Anterior cingulate cortex (tissue), 58 donors: Measurements from ENCODE around the gene DNAJC21.
A peak's percentile ranks its signal among the peaks of the same experiment; 100 is the strongest.

ENCODE experiments used
- DNase-seq, 58 donors: peaks; one replicate each; lab custom pipeline; 2025; lab: John Stamatoyannopoulos, UW

The DNAJC21 gene

DNA sequence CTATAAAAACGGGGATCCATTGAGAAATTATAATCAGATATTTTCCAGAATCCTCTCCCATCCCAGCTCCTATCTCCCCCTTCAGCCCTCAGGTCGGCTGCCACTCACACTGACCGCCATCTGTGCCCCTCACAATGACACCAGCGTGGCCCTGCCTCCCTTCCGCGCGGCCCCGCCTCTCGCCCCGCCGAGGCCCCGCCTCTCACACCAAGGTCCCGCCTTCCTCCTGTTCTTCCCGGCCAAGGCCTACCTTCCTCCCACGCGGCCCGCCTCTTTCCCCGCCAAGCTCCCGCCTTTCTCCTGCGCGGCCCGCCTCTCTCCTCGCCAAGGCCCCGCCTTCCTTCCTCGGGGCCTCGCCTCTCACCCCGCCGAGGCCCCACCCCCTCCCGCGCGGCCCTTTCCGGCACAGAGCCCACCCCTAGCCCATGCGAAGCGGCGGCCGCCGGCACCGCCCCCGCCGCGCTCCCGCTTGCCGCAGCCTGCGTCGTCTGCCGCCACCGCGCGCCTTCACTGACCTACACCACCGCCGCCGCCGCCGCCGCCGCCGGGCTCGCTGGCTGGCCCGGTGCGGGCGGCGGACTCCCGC, at the start of gene DNAJC21:
Gene DNAJC21 (plus strand): TSS at position 426 of the 586 bp plus-strand sequence. CDS start 261 bp downstream, outside the sequence.
- DNase-seq: peak; percentile 60 to 99 (median 97)

DNA sequence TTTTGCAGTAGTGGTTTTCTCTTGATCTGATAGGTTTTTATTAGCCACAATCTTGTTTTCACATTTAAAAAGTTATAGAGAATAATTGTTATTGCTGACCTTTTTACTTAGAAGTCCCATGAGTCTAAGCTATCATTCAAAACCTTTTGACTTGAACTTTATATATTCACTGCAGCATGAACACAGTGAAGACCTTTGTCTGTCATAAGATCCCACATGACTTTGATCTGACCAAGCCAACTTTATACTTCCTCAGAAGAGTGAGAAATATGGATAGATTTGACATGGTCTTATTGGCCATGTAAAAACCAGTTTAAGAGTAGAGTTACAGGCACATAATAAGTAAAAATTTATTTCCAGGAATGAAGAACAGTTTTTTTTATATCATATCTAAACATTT, 48.1 kb upstream of the DNAJC21 start:
- no peak for DNase-seq

DNA sequence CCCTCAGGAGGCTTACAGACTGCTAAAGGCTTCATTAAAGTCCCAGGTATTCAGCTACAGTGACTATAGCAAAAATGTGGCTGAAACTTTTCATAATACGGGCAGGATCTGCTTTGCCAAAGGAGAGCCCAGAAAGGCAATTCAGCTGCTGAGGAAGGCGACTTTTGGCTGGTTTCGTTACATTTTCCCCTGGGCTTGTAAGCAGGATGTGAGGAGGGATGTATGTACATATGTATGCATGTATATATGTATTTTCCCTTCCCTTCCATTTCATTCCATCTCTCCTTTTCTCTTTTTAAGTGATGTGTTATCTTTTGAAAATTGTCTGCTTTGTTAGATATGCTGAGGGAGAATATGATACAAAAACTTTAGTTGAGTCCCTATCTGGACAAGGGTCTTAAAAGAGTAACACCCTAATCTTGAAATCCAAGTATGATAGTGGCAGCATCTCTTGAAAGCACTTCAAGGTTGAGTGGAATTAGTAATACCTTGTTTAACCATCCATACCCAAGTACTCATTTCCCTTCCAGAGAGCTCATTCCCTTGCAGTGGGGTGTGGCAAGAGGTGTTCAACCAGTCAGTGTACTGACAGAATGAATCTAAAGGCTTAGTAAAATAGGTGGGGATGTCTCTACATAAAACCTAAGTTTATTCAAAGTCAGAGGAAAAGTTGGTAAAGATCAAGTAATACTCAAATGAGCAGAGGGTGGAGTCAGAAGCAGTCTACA, 42.8 kb upstream of the DNAJC21 start:
- no peak for DNase-seq

DNA sequence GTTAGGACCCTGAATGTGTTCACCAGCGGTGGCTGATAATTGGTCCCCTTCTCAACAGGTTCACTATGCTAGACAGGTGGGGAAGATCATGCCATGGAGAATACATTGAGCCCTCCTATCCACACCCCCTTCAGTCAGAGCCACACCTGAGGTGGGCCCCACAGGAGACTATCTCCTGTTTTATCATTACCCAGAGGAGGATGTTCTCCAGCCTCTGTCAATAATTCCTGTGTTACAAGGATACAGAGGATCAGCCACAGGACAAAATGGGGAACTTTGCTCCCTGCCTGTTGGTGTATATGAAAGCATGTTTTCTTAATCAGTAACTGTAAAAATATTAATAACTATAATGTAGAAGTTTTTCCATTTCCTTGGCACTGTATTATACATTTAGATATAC, 40.0 kb upstream of the DNAJC21 start:
- no peak for DNase-seq

DNA sequence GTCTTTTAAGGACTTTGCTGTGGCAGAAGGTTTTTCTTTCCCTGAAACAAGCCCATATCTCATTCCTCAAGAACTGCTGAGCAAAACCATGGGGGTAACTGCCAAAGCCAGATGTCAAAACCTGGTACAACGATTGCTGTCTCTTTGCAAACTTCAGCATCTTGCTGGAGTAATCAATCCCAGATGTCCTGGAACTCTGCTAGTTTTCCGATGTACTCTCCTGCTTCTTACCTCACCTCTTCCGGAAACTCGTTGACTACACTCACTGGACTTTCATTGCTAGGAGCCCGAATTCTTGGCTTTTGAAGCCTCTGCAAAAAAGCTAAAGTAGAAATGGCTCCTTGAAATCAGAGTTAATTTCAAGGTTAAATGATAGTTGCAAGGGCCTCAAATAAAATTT, 37.4 kb upstream of the DNAJC21 start:
- DNase-seq: no peak

DNA sequence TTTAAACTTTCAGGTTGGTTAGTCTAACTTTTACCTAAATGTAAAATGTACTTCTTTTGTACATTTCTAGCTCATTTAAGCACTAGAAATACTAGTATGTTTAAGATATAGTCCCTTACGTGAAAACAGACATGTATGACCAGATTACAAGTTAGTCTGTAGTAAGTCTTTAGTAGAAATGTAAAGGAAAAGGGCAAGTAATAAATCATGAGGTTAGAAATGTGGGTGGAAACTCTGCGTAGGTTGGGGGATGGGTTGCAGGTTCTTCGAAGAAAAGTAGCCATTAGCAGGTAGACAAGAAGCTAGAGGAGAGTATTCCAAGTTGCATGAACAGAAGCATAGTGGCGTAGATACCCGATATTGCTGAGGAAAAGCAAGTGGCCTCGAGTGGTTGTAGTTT, 36.9 kb upstream of the DNAJC21 start:
- no peak for DNase-seq

DNA sequence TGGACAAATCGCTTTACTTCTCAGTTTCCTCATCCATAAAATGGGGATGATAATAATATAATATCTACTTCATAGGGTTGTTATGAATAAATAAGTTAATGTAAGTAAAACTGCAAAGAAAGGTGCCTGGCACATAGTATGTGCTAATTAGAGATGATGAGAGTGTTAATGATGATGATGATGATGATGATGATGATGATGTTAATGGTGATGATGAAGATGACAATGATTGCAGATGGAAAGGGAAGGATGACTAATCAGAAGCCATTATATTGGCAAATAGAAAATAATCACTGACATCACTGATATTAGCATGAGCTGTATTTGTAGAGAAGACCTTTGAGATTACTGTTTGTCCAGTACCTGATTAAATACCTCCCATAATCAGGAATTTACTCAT, 34.6 kb upstream of the DNAJC21 start:
- DNase-seq: no peak

DNA sequence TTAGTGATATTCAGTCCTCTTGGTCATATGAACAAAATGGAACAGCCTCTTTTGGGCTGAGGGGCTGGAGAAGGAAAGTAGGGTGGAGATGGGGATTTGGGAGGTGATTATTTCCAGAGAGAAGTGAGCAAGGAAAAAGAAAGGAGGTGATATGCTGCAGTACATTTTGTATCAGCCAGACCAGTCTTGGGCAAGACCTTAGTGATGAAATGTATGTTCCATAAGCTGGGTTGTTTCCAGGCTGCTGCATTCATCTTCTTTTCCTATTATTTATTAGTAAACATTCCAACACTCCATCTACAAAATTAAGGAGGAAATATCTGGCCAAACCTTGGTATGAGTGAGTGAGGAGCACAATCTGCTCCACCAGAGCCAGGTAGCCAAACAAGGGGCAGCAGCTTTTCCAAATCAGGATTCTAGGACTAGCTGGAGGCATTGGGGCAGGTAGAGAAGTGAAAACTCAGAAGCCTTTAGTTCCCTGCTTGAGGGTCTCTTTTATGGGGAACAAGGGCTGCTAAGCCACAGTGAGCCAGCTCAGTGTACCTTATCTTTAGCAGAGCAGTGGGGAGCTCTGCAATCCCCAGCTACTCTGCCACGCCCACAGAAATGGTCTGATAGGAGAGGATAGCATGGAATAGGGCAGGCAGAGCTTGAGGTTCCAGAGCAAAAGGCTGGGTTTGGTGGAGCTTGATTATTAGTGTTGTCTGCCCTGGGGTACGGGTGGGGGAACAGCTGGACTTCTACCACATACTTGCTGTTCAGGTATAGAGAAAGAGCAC, 33.5 kb upstream of the DNAJC21 start:
- DNase-seq: no peak

DNA sequence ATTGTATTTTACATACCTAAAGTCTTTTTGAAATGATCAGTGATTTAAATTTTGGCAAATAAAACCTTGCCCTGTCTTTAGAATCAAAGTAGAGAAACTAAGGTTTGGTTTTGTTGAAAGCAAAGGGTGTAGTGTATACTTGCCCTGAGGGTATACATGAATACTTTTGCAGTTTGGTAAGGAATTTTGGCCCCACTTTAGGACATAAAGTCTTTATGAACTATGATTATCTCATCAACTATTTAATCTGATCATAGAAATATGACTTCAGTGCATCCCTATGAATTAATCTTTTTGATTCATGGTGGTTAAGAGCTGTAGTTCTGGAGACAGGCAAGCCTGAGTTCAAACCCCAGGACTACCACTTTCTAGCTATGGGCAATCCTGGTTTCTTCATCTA, 31.7 kb upstream of the DNAJC21 start:
- DNase-seq: no peak

DNA sequence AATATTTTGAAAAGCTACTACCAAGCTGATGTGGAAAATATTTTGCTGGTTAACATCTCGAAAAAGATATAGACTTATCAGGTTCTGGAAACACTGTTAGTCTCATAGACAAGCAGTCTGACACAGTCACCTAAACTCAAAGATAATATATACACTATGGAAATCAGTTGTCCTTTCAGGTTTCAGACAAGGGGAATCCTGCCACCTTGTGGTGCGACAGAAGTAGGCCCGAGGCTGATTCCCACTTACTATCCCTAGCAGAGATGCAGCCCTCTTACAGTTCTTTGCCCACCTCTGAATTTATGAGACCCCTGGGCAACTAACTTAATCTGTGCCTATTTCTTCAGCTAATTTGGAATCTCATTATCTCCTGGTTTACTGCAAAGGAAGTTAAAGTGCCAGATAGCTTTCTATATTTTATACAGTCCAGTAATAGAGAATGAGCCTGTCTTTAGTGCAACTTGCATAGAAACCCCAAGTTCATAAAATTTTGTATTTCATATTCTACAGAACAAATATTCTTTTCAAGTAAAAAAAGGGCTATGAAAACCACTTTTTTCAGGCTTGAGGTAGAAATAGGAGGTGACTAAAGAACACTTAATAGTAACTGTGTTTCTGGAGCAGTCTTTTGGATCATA, 31.0 kb upstream of the DNAJC21 start:
- DNase-seq: peak in 50 of 58 donors; percentile 10 to 78 (median 44)

DNA sequence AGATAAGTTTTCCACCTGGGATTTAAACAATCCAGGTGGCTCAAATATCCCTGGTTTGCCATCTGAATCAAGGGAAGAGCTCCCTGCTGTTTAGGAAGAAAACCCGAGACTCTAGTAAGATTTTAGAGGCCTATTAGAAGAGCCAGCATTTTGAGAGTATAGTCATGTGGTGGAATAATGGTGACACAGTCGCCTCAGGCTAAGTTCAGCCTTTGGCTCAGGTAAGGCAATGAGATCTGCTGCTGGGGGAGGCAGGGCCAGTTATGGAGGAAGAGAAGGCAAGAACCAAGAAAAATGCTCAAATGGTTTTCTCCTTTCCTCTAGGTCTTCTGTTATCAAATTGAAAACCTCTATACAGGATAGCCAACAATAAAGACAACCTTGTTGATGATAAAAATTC, 30.3 kb upstream of the DNAJC21 start:
- no peak for DNase-seq

DNA sequence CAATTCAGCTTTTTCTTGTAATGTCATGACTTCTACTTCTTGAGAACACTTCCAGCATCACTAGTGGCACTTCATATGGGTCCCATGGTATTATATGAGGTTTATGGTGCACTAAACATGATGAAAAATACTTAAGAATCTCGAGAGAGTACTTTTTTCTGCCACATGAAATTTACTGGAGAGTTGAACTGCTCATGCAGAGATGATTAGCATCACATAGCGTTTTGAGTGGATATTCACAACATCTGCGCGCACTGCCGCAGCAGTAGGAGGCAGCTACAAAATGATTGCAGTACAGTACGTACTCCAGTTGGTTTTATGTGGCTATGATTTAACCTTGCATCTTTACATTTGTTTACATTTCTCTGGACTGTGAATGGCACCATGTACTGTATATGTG, 28.7 kb upstream of the DNAJC21 start:
- DNase-seq: no peak

DNA sequence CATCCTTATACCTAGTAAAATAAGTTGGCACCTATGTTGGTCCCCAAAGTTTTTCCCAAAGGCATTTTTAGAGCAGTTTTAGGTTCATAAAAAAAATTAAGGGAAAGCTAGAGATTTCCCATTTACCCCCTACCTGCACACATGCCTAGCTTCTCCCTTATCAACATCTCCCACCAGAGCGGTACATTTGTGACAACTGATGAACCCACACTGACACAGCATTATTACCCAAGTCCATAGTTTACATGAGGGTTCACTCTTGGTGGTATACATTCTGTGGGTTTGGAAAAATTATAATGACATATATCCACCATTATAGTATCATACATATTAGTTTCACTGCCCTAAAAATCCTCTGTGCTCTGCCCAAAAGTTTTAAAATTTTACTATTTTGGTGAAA, 26.1 kb upstream of the DNAJC21 start:
- no peak for DNase-seq

DNA sequence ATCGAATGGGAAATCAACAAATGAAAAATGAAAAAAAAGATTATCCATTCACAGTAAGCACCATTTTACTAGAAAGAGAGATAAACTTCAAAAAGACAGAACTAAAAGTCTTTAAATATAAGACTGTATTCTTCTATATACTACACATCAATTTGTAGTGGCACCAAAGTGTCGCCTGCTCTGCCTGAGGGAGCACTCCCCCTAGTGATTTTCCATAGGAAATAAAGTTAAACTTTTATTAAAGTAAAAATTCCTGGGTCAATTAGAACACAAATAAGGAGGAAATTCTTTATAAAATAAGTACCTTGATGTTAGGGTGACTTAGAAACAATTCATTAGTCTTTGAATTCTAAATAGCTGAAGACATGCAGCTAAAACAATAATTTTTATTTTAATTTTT, 23.8 kb upstream of the DNAJC21 start:
- no peak for DNase-seq

DNA sequence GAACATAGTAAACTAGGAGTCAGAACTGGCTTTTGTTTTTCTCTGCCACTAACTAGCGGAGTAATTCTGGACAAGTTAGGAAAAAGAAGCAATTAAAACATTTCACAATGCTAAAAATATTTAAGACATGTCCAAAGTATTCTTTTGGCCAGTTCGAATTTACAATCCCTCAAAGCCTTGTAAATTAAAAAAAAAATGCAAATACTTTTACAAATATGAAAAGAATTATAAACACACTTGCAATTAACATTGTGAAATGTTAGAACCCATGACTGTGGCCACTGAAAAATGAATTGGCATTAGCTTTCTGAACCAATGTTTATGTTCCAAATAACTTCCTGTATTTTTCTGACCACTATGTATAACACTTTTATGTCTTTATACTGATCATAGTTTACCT, 16.3 kb upstream of the DNAJC21 start:
- no peak for DNase-seq

DNA sequence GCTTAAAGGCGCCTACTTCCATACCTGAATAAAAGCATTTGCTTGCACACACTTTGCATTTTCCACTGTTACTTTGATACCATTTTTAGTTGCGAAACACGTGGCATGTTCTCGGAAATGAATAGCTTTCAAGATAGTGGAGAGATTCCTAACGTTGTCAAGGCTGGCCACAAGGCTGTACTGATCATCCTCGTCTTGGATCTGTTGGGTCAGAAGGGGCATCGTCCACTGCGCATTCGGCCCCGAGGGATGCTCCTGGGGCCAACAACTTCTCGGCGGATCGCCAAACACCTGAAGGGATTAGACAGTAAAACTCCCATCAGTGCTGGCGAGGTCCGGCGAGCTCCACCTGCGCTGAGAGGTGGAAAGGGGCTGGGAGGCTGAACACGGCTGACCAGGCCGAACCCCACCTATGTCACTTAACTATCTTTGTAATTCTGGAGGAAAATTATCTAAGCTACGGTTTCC, 14.7 kb upstream of the DNAJC21 start:
- DNase-seq: peak in 12 of 58 donors; percentile 11 to 45 (median 20)

DNA sequence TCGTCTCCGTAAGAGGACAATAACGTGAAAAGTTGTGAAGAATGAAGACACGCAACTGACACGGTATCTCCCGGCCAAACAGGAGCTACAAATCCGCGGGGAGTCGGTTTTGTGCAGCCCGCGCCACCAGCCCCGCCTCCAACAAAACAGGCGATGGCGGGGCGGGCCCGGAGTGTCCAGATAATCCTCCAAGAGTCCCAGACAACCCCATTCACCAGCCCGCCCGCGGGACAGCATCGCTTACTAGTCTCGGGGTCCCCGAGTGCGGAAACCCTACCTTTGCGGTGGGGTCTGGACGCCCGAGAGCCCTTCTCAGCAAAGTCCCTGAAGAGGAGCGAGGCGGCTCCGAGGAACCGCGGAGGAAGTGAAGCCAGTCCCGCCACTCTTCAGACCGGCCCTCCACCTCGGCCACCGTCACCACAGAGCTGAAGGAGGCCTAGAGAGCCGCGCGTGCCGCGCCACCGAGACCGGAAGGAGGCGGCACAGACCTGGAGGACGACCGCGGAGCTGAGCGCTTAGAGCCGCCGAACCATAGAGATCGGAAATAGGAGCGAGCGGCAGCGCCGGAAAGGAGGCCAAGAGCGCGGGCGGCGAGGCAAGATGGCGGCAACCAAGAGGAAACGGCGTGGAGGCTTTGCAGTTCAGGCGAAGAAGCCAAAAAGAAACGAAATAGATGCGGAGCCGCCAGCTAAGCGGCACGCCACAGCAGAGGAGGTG, 14.1 kb upstream of the DNAJC21 start, which contains the start of the genes BRIX1 and RAD1:
Gene BRIX1 (plus strand): TSS at position 573 of the 717 bp plus-strand sequence. CDS start 28 bp downstream, at position 601.
Gene RAD1 (minus strand): TSS at position 366 of the 717 bp plus-strand sequence. CDS start 612 bp downstream, outside the sequence.
- peak; percentile 74 to 98 (median 95) for DNase-seq

DNA sequence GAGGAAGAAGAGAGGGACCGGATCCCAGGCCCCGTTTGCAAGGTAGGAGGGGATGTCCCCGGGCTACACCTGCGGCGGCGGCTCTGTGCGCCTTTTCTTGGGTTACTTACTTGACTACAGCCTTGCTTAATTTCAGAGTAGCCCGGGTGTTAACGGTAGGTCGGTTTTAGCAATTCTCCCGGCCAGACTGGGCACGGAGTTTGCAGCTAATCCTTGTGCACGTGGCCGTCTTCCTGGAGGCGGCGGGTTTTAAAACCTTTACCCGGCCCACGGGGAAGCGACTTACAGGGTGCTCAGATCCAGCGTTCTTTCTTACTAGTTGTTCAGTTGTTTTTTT, 13.5 kb upstream of the DNAJC21 start:
- DNase-seq: no peak

DNA sequence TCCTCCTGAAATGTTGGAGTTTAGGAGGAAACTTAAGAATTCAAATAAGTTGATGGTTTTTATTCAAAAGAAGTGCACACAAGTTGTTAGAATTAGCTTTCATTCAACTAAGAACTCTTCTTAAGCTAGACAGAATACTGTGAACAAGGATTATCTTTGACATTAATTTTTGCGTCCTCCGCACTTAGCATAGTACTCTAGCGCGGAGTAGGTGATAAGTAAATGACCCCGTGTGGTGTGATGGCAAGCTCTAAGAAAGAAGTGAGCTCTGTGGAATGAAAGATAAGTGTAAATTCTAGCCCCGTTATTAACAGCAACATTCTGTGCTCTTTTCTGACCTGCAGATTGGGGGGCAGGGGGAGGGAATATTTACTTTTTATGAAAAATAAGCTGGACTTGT, 12.8 kb upstream of the DNAJC21 start:
- no peak for DNase-seq

DNA sequence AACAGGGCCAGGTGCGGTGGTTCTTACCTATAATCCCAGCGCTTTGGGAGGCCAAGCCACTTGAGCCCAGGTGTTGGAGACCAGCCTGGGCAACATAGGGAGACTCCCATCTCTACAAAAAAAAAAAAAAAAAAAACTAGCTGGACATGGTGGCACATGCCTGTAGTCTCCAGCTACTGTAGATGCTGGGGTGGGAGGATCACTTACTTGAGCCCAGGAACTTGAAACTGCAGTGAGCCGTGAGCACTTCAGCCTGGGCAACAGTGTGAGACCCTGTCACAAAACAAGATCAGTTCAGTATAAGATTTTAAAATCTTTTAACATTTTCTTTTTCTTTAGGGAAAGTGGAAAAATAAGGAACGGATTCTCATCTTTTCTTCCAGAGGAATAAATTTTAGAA, 11.3 kb upstream of the DNAJC21 start:
- no peak for DNase-seq
